Stimulated activated CD8-positive, alpha-beta memory T cell treated with anti-CD3 and anti-CD28 coated beads, Interleukin-12 subunit alpha, Interleukin-12 subunit beta, amount 100 ng/mL, for 4 hours (primary cell): ENCODE data around the gene CPEB1.
"Not testable (repeated sequence)": the region's sequence is repeated elsewhere in the genome, so short reads cannot be mapped to it uniquely, and the experiment has no call there.

Source experiments
- DNase-seq: peaks from one replicate; pipeline ENCODE4 v3.0.0-alpha.2; 2020; ENCODE audit warnings: low read depth

CPEB1 gene

GRCh38 chr15:82649226-82649999 lies 2.2 kb upstream of the CPEB1 start:
- no peak for DNase-seq

GRCh38 chr15:82648257-82649103 lies 1.3 kb upstream of the CPEB1 start:
- no peak for DNase-seq

GRCh38 chr15:82647835-82648256 lies 683 bp upstream of the CPEB1 start:
- DNase-seq, result peak; percentile 58

GRCh38 chr15:82646250-82647044 lies 716 bp downstream of the CPEB1 start:
- no peak for DNase-seq

GRCh38 chr15:82644967-82645852 lies 2.0 kb downstream of the CPEB1 start:
- not testable (repeated sequence) for DNase-seq

GRCh38 chr15:82643992-82644391 lies 3.2 kb downstream of the CPEB1 start:
- no peak for DNase-seq

DNA sequence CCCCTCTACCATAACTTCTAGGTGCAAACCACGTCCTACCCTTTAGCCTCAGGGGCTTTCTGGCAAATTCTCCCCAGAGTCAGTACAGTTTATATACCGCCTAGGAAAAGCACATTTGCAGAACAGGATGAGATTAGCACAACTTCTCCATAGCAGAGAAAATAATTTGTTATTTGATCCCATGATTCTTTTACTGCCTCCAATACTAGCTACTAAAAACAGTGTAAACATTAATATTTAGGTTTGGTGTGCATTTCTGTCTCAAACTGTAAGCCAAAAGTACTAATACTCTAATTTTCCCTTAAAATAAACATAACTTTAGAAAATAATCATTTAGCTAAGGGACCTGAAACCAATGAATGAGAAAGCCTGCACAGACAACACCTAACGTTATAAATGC lies 4.5 kb downstream of the CPEB1 start:
- no peak for DNase-seq

- DNase-seq, result no peak
Measured at GRCh38 chr15:82641129-82641798, 5.9 kb downstream of the CPEB1 start.

DNA sequence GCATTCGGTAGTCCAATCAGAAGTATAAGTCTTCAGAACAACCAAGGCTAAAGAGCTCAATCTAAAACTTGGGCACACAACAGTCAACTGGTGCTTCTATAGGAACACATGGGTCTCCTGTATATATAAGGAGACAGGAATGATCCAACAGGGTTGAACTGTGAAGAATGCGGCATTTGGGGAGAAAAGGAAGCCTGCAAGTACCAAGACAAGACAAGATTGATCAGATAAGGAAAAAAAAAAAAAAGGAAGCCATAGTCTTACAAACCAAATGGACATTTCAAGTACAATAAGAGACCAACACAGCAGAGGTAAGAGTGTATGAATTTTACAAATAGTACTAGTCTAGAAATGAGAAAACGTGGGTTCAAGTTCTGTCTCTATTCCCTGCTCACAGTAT lies 6.5 kb downstream of the CPEB1 start:
- DNase-seq, result no peak

GRCh38 chr15:82635798-82636197 lies 11.4 kb downstream of the CPEB1 start:
- no peak for DNase-seq

GRCh38 chr15:82630033-82630432 lies 17.1 kb downstream of the CPEB1 start:
- DNase-seq, result no peak

DNA sequence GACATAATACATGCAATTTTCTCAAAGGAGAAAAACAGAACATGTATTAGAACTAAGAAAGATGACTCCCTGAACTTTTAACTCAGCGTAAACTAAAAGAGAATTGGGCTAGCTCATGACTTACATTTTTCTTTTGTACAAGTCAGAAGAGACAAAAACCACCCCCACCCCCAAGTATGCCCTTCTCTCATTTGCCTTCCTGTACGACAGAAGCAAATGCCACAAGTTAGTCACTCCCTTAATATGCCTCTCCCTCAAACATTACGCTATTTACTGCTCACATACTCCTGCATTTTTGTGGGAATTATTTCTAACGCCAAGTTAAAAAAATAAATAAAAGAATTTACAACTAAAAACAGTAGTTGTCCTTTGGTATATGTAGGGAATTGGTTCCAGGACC lies 22.0 kb downstream of the CPEB1 start:
- DNase-seq, result no peak

GRCh38 chr15:82624438-82624837 lies 22.7 kb downstream of the CPEB1 start:
- DNase-seq, result no peak

DNA sequence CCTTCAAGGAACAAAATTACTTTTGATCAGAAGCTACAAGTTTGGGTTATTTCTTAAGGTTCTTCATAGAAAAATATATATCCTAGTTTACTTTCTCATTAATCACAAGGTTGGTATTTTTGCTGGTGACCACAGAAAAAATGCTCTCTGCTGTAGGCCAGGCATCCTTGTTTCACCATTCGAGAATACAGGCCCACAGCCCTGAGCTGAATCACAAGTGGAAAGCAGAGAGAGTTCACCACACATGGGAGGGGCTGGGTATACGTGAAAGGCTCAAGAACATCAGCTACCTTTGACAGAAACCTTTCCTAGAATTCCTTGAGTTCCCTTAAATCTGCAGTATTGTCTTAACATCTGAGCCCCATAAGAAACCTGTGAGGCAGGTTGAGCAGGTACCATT lies 23.2 kb downstream of the CPEB1 start:
- no peak for DNase-seq

DNA sequence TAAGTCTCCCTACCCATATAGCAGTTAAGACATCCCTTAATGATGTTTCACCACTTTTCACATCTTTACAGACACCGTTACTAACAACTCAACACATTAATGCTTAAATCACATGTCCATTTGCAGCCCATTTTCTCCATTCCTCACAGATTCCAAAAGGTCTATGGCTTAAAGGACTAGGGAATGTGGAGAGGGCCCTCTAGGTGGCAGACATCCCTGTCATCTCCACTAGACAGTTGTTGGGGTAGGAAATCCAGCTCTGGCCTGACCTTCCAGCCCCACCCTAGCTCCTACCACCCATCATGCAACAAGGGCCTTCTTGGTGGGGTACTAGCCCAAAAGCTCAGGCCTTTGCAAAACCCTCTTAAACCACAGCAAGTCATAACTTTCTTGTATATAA lies 25.2 kb downstream of the CPEB1 start:
- no peak for DNase-seq

DNA sequence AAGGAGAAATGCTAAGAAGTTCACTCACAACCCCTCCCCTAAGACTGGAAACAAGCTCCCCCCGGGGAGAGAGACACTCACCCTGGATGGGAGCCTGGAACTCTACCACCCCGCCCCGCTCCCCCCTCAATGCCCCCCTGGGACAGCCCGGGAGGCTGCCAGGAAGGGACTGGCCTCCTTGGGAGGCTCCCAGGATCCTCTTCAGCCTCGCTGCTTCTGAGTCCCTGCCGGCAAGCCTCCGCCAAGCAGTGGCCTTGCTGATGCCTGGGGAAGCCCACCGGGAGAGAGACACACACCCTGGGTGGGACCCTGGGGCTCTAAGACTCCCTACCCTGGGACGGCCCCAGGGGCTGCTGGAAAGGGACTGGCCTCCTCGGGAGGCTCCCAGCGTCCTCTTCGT lies 33.4 kb downstream of the CPEB1 start:
- no peak for DNase-seq

GRCh38 chr15:82611348-82611747 lies 35.8 kb downstream of the CPEB1 start:
- DNase-seq, result no peak

GRCh38 chr15:82602195-82602594 lies 45.0 kb downstream of the CPEB1 start:
- no peak for DNase-seq

GRCh38 chr15:82599862-82600261 lies 47.3 kb downstream of the CPEB1 start:
- no peak for DNase-seq

DNA sequence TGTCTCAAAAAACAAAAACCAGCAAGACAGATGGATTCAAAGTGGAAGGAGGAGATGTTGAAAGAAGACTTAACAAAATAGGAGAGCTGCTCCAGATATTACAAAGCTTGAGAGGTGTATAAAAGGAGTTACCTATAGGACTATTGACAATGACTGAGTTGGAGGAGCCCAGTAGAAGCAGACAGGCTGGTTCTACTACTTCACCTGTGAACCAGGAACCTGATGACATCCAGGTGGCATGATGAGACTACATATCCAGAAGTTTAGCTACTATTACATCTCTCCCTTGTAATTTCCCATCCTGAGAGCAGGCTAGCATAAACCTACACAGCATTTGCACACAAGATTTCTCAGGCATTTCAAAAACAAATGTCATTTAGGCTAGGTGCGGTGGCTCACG lies 49.3 kb downstream of the CPEB1 start:
- DNase-seq, result no peak

GRCh38 chr15:82595766-82596165 lies 51.4 kb downstream of the CPEB1 start:
- DNase-seq, result no peak
